Measurements from ENCODE around the gene TCHH. TPM values are rescaled to one million over a fixed set of nuclear protein-coding genes. Genes with fewer than 3 reads are reported as not detected.

TCHH gene
- total and polyA plus RNA-seq, 2 of the 13 experiments (the other 11 are each of a cell fraction or from before 2014, with no cell fraction given): not detected

- Histone ChIP-seq H4K20me1 (ENCODE audit: insufficient read depth, low read length) (no peaks in the 10 kb centered on the region), H3K36me3 (replicated peaks in 1 of 2; ENCODE audit: control insufficient read depth in 1 of 2, insufficient read depth in 2 of 2, low read length in 2 of 2) (no peaks in the 10 kb centered on the region), H2AFZ (ENCODE audit: low read length) (no peak overlapping the region), H3K27ac (ENCODE audit: extremely low read length, insufficient read depth, low read length) (no peak overlapping the region), H3K27me3 (ENCODE audit: control insufficient read depth in 1 of 2, insufficient read depth in 2 of 2, low read length in 2 of 2) (no peaks in the 10 kb centered on the region), H3K9ac (ENCODE audit: insufficient read depth, low read depth, low read length) (no peak overlapping the region), H3K4me1 (ENCODE audit: insufficient read depth, low read length) (no peaks in the 10 kb centered on the region), H3K4me2 (ENCODE audit: low read depth, low read length) (no peak overlapping the region), H3K79me2 (ENCODE audit: insufficient read depth, low read length) (no peaks in the 10 kb centered on the region), H3K9me3 (ENCODE audit: low read length) (no peaks in the 10 kb centered on the region), H3K4me3 (replicated peaks in 1 of 3; ENCODE audit: insufficient read depth in 1 of 3, low read depth in 2 of 3, low read length in 3 of 3) (no peak overlapping the region)
- BruUV-seq (replicated peaks): no TSS peak
- intact Hi-C loops (cut with micrococcal nuclease; ENCODE audit: unreplicated experiment): no loop called here
- in situ Hi-C loops (cut with HindIII; ENCODE audit: extremely low pct_ligation_motif_present, low pct_unique_long_range_greater_than_20kb): no loop called here
- no peak for ATAC-seq
- POLR2A ChIA-PET: no interaction called here
- CTCF ChIA-PET (ENCODE audit: low intra/inter-chr PET ratio, low total read pairs): no interaction called here
- DNase-seq (ENCODE audit: low spot score): no peak
- no peak for FAIRE-seq
- TF ChIP-seq ZNF563 (CRISPR knock-in tag; IDR thresholded peaks at IDR 0.05) (no peak), PHF5A (CRISPR knock-in tag; IDR thresholded peaks at IDR 0.05; ENCODE audit: low read depth, unreplicated experiment) (no peak), ATF1 (CRISPR knock-in tag; IDR thresholded peaks at IDR 0.05) (no peak), ZSCAN31 (CRISPR knock-in tag; IDR thresholded peaks at IDR 0.05; ENCODE audit: low read depth) (no peak), JDP2 (CRISPR knock-in tag; IDR thresholded peaks at IDR 0.05; ENCODE audit: borderline replicate concordance) (no peak), ZNF34 (CRISPR knock-in tag; IDR thresholded peaks at IDR 0.05; ENCODE audit: borderline replicate concordance) (no peak), E2F2 (CRISPR knock-in tag; IDR thresholded peaks at IDR 0.05; ENCODE audit: borderline replicate concordance) (no peak), ZNF280D (CRISPR knock-in tag; IDR thresholded peaks at IDR 0.05) (no peak), ZNF281 (CRISPR knock-in tag; IDR thresholded peaks at IDR 0.05; ENCODE audit: borderline replicate concordance) (no peak), GPBP1L1 (CRISPR knock-in tag; IDR thresholded peaks at IDR 0.05) (no peak), ZNF430 (CRISPR knock-in tag; IDR thresholded peaks at IDR 0.05) (no peak), SRSF4 (IDR thresholded peaks at IDR 0.05; ENCODE audit: low read depth, low read length, poor library complexity, severe bottlenecking) (no peak), POLR2AphosphoS2 (IDR thresholded peaks at IDR 0.05; ENCODE audit: low read depth, low read length) (no peak), HOXA9 (CRISPR knock-in tag; IDR thresholded peaks at IDR 0.05; ENCODE audit: borderline replicate concordance) (no peak), ZNF772 (CRISPR knock-in tag; IDR thresholded peaks at IDR 0.05) (no peak), TEAD3 (CRISPR knock-in tag; optimal IDR thresholded peaks at IDR 0.05; ENCODE audit: borderline replicate concordance) (no peak)
Measured at GRCh38 chr1:152137215-152137614, 22.0 kb upstream of the TCHH start.
